ENCODE data around the gene GRM8.

- TF ChIP-seq SETDB1 (IDR thresholded peaks at IDR 0.05; ENCODE audit: insufficient read length, low read length) (no peak), YY1 (tag by site-specific recombination; IDR thresholded peaks at IDR 0.05) (no peak)
Measured at GRCh38 chr7:126728967-126729366, 523.8 kb downstream of the GRM8 start.
